Hematopoietic multipotent progenitor cell treated with erythropoietin and hydrocortisone succinate and interleukin-3 and kit ligand, for 15 days (in vitro differentiated cells): ENCODE data around the gene LRRN4CL.

Experiments used
- DNase-seq: peaks from one replicate; pipeline ENCODE4 v3.0.0-alpha.2; 2015; ENCODE audit warnings: low spot score

The LRRN4CL gene

GRCh38 chr11:62646825-62647608 is 42.3 kb downstream of the LRRN4CL start:
- no peak for DNase-seq

- DNase-seq, result peak; percentile 100
Measured at GRCh38 chr11:62645946-62646824, 43.1 kb downstream of the LRRN4CL start, which contains the start of gene GANAB. Gene GANAB (minus strand): TSS chr11:62646613. CDS start chr11:62646599, 14 bp downstream.

DNA sequence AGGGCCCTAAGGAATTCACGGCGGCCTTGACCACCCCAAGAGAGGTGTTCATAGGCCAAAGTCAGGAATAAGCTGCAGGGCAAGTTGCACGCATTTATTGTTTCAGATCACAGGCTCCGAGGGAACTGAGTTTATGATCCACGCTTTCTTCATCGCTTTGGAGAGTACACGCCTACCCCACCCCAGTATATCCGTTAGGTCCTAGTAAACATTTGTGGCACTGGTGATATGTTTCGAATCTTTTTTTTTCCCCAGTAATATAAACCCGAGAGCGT is 43.7 kb downstream of the LRRN4CL start:
- no peak for DNase-seq

DNA sequence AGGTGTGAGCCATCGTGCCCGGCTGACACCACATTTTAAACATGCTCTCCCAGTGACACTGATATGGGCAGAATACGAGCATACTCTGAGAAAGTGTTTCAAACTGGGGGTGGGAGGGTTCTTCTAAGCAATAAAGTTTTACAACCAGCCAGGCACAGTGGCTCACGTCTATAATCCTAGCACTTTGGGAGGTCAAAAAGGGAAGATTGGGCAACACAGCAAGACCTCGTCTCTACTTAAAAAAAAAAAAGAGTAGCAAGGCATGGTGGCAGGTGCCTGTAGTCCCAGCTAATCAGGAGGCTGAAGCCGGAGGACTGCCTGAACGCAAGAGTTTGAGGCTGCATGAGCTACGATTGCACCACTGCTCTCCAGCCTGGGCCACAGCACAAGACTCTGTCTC is 45.1 kb downstream of the LRRN4CL start:
- no peak for DNase-seq
